Activated CD8-positive, alpha-beta memory T cell treated with anti-CD3 and anti-CD28 coated beads for 24 hours (primary cell): Measurements from ENCODE around the gene CAPZA1.
A peak's percentile ranks its signal among the peaks of the same experiment; 100 is the strongest.

Experiments
- DNase-seq: peaks from one replicate; pipeline ENCODE4 v3.0.0-alpha.2; 2020

CAPZA1 gene

GRCh38 chr1:112717263-112717873, 97.7 kb downstream of the CAPZA1 start:
- DNase-seq, result no peak

GRCh38 chr1:112718691-112719418, 99.2 kb downstream of the CAPZA1 start:
- peak; percentile 89 for DNase-seq

DNA sequence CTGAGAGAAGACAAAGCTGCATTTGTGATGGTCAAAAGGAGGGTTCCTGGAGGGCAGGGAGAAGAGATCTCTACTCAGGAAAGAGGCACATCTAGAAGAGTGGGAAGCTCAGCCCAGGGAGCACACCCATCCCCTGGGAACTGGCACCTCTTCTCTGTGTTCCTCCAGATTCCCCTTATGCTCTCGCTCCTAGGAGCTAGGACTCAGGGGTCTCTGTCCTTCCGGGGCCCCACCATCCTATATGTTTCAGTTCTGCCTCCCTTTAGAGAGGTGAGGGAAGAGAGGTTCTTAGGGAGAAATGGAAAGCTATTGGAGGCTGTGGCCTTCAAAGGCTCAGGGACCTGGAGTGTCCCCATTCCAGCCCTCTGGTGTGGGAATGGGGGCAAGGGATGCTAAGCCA, 100.1 kb downstream of the CAPZA1 start:
- no peak for DNase-seq

- DNase-seq, result no peak
These were observed 101.2 kb downstream of the CAPZA1 start for GRCh38 chr1:112720800-112721199.
